H1 (cell line): ENCODE measurements around the gene TMEM14B. TPM values are rescaled to one million over a fixed set of nuclear protein-coding genes. Genes with fewer than 3 reads are reported as not detected.
A peak's percentile ranks its signal among the peaks of the same experiment; 100 is the strongest.

ENCODE experiments used
- CTCF ChIA-PET: fragments of 300-600 bp; sonication (Branson Sonifier 250); formaldehyde crosslinking; loops from one replicate; lab custom pipeline; 2021; ENCODE audit not compliant: partially characterized antibody; lab: Charles Lee
- POLR2A ChIA-PET: fragments of 300-600 bp; sonication (Branson Sonifier 250); formaldehyde crosslinking; loops from one replicate; lab custom pipeline; 2021; ENCODE audit warnings: inconsistent platforms; ENCODE audit not compliant: partially characterized antibody; lab: Charles Lee
- DNase-seq, 2 experiments: peaks; one replicate each; pipeline versions ENCODE4 v3.0.0 to v3.0.0-alpha.2; 2010 to 2022; ENCODE audit warnings: low spot score in 2 of 2, low read depth in 1 of 2, mixed read lengths in 1 of 2
- FAIRE-seq: peaks from 2 replicates; lab custom pipeline; 2011; peaks lifted over from hg19 to GRCh38; lab: Jason Lieb, UNC
- H2AFZ ChIP-seq: 2 replicates; pipeline ENCODE4 v1.8.1; 2012; ENCODE audit warnings: low read length, inconsistent platforms
- H2AK5ac ChIP-seq: 2 replicates; pipeline ENCODE4 v1.6.1; 2013; ENCODE audit warnings: low read depth, low read length
- H2BK120ac ChIP-seq: replicated peaks from 2 replicates; pipeline ENCODE3; 2013; ENCODE audit warnings: low read depth, low read length, inconsistent platforms
- H2BK12ac ChIP-seq: 2 replicates; pipeline ENCODE4 v1.6.1; 2013; ENCODE audit warnings: low read depth, low read length
- H2BK15ac ChIP-seq: 2 replicates; pipeline ENCODE4 v1.6.1; 2013; ENCODE audit warnings: low read length
- H2BK20ac ChIP-seq: 2 replicates; pipeline ENCODE4 v1.6.1; 2013; ENCODE audit warnings: low read length
- H2BK5ac ChIP-seq: 2 replicates; pipeline ENCODE4 v1.6.1; 2013; ENCODE audit warnings: low read depth, low read length
- H3K14ac ChIP-seq: 2 replicates; pipeline ENCODE4 v1.6.1; 2013; ENCODE audit warnings: inconsistent platforms; ENCODE audit not compliant: insufficient read length
- H3K18ac ChIP-seq: 2 replicates; pipeline ENCODE4 v1.6.1; 2013; ENCODE audit warnings: low read length; ENCODE audit errors: extremely low read depth
- H3K23ac ChIP-seq: 2 replicates; pipeline ENCODE4 v1.6.1; 2013; ENCODE audit warnings: inconsistent platforms; ENCODE audit not compliant: insufficient read length
- H3K23me2 ChIP-seq: 2 replicates; pipeline ENCODE4 v1.6.1; 2013; ENCODE audit warnings: low read depth, low read length
- H3K27ac ChIP-seq: 2 replicates; pipeline ENCODE4 v1.6.1; 2011; ENCODE audit warnings: low read depth, low read length, inconsistent platforms
- H3K27me3 ChIP-seq, 4 experiments: replicated peaks in 1 of 4; 1 replicate in 1 of 4; 2 replicates in 3 of 4; pipeline versions ENCODE4 v1.6.1 to v1.8.1; 2011 to 2013; ENCODE audit warnings: low read length in 3 of 4, mild to moderate bottlenecking in 3 of 4, inconsistent platforms in 2 of 4, mixed read lengths in 2 of 4, moderate library complexity in 1 of 4; ENCODE audit not compliant: control insufficient read depth in 3 of 4, insufficient read depth in 3 of 4; ENCODE audit errors: extremely low read depth in 1 of 4
- H3K36me3 ChIP-seq, 4 experiments: 2 replicates each; pipeline versions ENCODE4 v1.6.1 to v1.8.1; 2011 to 2013; ENCODE audit warnings: mild to moderate bottlenecking in 4 of 4, low read length in 3 of 4, moderate library complexity in 2 of 4, control low read depth in 1 of 4, inconsistent platforms in 1 of 4; ENCODE audit not compliant: insufficient read depth in 4 of 4, control insufficient read depth in 2 of 4
- H3K4ac ChIP-seq: replicated peaks from 2 replicates; pipeline ENCODE3; 2013; ENCODE audit warnings: low read length, low read depth, mixed read lengths, inconsistent platforms; ENCODE audit not compliant: insufficient read length
- H3K4me1 ChIP-seq, 4 experiments: replicated peaks in 1 of 4; 1 replicate in 1 of 4; 2 replicates in 3 of 4; pipeline versions ENCODE4 v1.6.1 to v1.8.1; 2011 to 2013; ENCODE audit warnings: low read length in 3 of 4, inconsistent platforms in 2 of 4, mixed read lengths in 1 of 4; ENCODE audit not compliant: insufficient read depth in 4 of 4, control insufficient read depth in 3 of 4
- H3K4me2 ChIP-seq, 2 experiments: 2 replicates each; pipeline versions ENCODE4 v1.6.1 to v1.8.1; 2011 to 2013; ENCODE audit warnings: low read depth in 2 of 2, low read length in 2 of 2, control low read depth in 1 of 2, inconsistent platforms in 1 of 2, mild to moderate bottlenecking in 1 of 2; ENCODE audit not compliant: insufficient read depth in 1 of 2
- H3K4me3 ChIP-seq, 4 experiments: fragments of 200-600, 300-600 bp in 1 of 4; sonication (generic), shearing (Covaris generic), sonication (Bioruptor Twin) in 1 of 4; 2 replicates each; pipeline versions ENCODE4 v1.5.1 to v1.8.1; 2011 to 2016; ENCODE audit warnings: low read length in 4 of 4, low read depth in 3 of 4, control low read depth in 2 of 4, inconsistent platforms in 2 of 4, mild to moderate bottlenecking in 2 of 4, mixed read lengths in 1 of 4, moderate library complexity in 1 of 4; ENCODE audit not compliant: insufficient read depth in 2 of 4; ENCODE audit errors: extremely low read depth in 1 of 4
- H3K56ac ChIP-seq: replicated peaks from 2 replicates; pipeline ENCODE3; 2013; ENCODE audit warnings: low read depth, mild to moderate bottlenecking, mixed read lengths, low read length, inconsistent platforms; ENCODE audit not compliant: insufficient read length
- H3K79me1 ChIP-seq: 2 replicates; pipeline ENCODE4 v1.6.1; 2013; ENCODE audit warnings: low read depth, low read length, control low read depth
- H3K79me2 ChIP-seq, 2 experiments: 2 replicates each; pipeline versions ENCODE4 v1.6.1 to v1.8.1; 2012 to 2013; ENCODE audit warnings: low read length in 2 of 2, mild to moderate bottlenecking in 2 of 2, inconsistent platforms in 1 of 2; ENCODE audit not compliant: insufficient read depth in 2 of 2, control insufficient read depth in 1 of 2
- H3K9ac ChIP-seq, 4 experiments: replicated peaks in 1 of 4; 1 replicate in 1 of 4; 2 replicates in 3 of 4; pipeline versions ENCODE4 v1.6.1 to v1.8.1; 2011 to 2013; ENCODE audit warnings: low read depth in 3 of 4, low read length in 3 of 4, control low read depth in 2 of 4, mild to moderate bottlenecking in 2 of 4, moderate library complexity in 2 of 4, inconsistent platforms in 1 of 4; ENCODE audit errors: extremely low read depth in 1 of 4
- H3K9me3 ChIP-seq, 2 experiments: 2 replicates each; pipeline versions ENCODE4 v1.6.1 to v1.8.1; 2012 to 2013; ENCODE audit warnings: mild to moderate bottlenecking in 2 of 2, moderate library complexity in 2 of 2, control low read depth in 1 of 2, inconsistent platforms in 1 of 2, low read depth in 1 of 2, low read length in 1 of 2, mixed read lengths in 1 of 2; ENCODE audit not compliant: insufficient read depth in 2 of 2
- H4K20me1 ChIP-seq, 2 experiments: replicated peaks in 1 of 2; 2 replicates each; pipeline versions ENCODE3 to v1.8.1; 2011 to 2013; ENCODE audit warnings: inconsistent platforms in 2 of 2, low read length in 2 of 2, mild to moderate bottlenecking in 1 of 2; ENCODE audit not compliant: insufficient read depth in 2 of 2, control insufficient read depth in 1 of 2
- H4K5ac ChIP-seq: 2 replicates; pipeline ENCODE4 v1.6.1; 2013; ENCODE audit warnings: low read length, low read depth, mixed read lengths, inconsistent platforms; ENCODE audit not compliant: insufficient read length
- H4K8ac ChIP-seq: 2 replicates; pipeline ENCODE4 v1.8.0; 2013; ENCODE audit warnings: mild to moderate bottlenecking, moderate library complexity, low read length, inconsistent platforms; ENCODE audit not compliant: insufficient read depth; ENCODE audit errors: extremely low read depth
- H4K91ac ChIP-seq: replicated peaks from 2 replicates; pipeline ENCODE3; 2013; ENCODE audit warnings: low read length, mixed read lengths, inconsistent platforms; ENCODE audit not compliant: insufficient read length
- CBX5 ChIP-seq: fragments of 300-800, 300-1000 bp; sonication (generic); IDR thresholded peaks from 2 replicates; pipeline ENCODE4 v1.7.1; 2016; ENCODE audit warnings: antibody characterized with exemption, low read length, low read depth
- CHD2 ChIP-seq: IDR thresholded peaks from 2 replicates; pipeline ENCODE4 v1.6.1; 2012; ENCODE audit warnings: low read length, improper control_type of control experiment
- HDAC6 ChIP-seq: IDR thresholded peaks from one replicate; pipeline ENCODE4 v1.7.1; 2012; ENCODE audit warnings: low read depth, mild to moderate bottlenecking, inconsistent platforms, low read length, moderate library complexity
- NRF1 ChIP-seq: IDR thresholded peaks from 2 replicates; pipeline ENCODE4 v1.6.1; 2011; ENCODE audit warnings: mild to moderate bottlenecking, low read depth, low read length, improper control_type of control experiment
- POLR2AphosphoS5 ChIP-seq: IDR thresholded peaks from 2 replicates; pipeline ENCODE4 v1.6.1; 2011; ENCODE audit warnings: low read depth, low read length
- RBBP5 ChIP-seq: IDR thresholded peaks from 2 replicates; pipeline ENCODE4 v1.7.1; 2012; ENCODE audit warnings: low read depth, mild to moderate bottlenecking, inconsistent platforms, low read length, moderate library complexity, borderline replicate concordance
- RNF2 ChIP-seq: fragments of 200-900, 300-1000 bp; sonication (generic); IDR thresholded peaks from 2 replicates; pipeline ENCODE4 v1.7.1; 2016; ENCODE audit warnings: borderline replicate concordance, low read depth, mild to moderate bottlenecking, antibody characterized with exemption, low read length; ENCODE audit not compliant: poor library complexity, severe bottlenecking; ENCODE audit errors: missing control alignments
- SUZ12 ChIP-seq: fragments of 200-600 bp; sonication (generic); IDR thresholded peaks from 2 replicates; pipeline ENCODE4 v1.6.1; 2012; ENCODE audit warnings: mild to moderate bottlenecking, inconsistent platforms, low read length, moderate library complexity, mixed read lengths
- TAF1 ChIP-seq: IDR thresholded peaks from 2 replicates; pipeline ENCODE4 v1.6.1; 2011; ENCODE audit warnings: mild to moderate bottlenecking, low read depth, low read length
- TAF7 ChIP-seq: optimal IDR thresholded peaks from 2 replicates; pipeline ENCODE3; 2011; ENCODE audit warnings: low read depth, mild to moderate bottlenecking, inconsistent platforms, low read length, moderate library complexity, borderline replicate concordance
- ZNF274 ChIP-seq: IDR thresholded peaks from 2 replicates; pipeline ENCODE4 v1.7.0; 2012; ENCODE audit warnings: low read length, borderline replicate concordance; ENCODE audit errors: extremely low read depth
- WGBS, 2 experiments: shearing (Covaris generic) in 1 of 2; methylation state at CpG; one replicate each; pipeline versions ENCODE4 v1.1.6 to v1.1.7; 2013 to 2015; ENCODE audit warnings: low lambda C conversion rate in 2 of 2, mixed read lengths in 2 of 2, inconsistent platforms in 1 of 2, low coverage in 1 of 2, missing lambda C conversion rate in 1 of 2; ENCODE audit not compliant: insufficient replicate concordance in 2 of 2, insufficient coverage in 1 of 2, insufficient read length in 1 of 2; ENCODE audit errors: extremely low coverage in 1 of 2, missing lambda C conversion rate in 1 of 2; 5-methylcytosine and 5-hydroxymethylcytosine counted together
- polyA plus RNA-seq, 7 experiments: library from polyadenylated mRNA; depleted of rRNA in 3 of 7; stranded (reverse) in 5 of 7; unstranded in 2 of 7; fragments of >200 nt in 5 of 7; fragments of 200-250 nt in 2 of 7; gene quantifications; 1 replicate in 5 of 7; 2 replicates in 1 of 7; 4 replicates in 1 of 7; pipeline versions ENCODE4 v1.2.1 to v1.2.3, GENCODE V29; 2011 to 2013; ENCODE audit warnings: missing spikeins in 2 of 7, mixed read lengths in 2 of 7
- total RNA-seq: library from RNA; stranded (reverse); fragmentation: NEBNext Ultra II Directional; extraction: Animal tissue kit (Norgen Biotek cat#: 25700); gene quantifications from 2 replicates; pipeline ENCODE4 v1.2.1, GENCODE V29; 2021

TMEM14B gene
- total and polyA plus RNA-seq, 2 of the 8 experiments (the other 6 are each of a cell fraction or from before 2014, with no cell fraction given): 84.6 to 109 TPM

GRCh38 chr6:10722820-10723566 lies 24.6 kb upstream of the TMEM14B start, which contains the start of gene TMEM14C:
TSS of gene TMEM14C (plus strand) at chr6:10723070. CDS start at chr6:10724614, 1,544 bp downstream.
- 1% methylated on average over 55 of the region's 55 CpGs; no CpG with 5 or more reads in 1 of the 2 experiments for WGBS, 2 experiments
- POLR2A ChIA-PET: interaction anchor here (0.8 to 6.9 kb wide), 15 partner anchors 9 to 73 kb away, joined by 3 to 39 read pairs (median 5); partner anchors contain the start of genes C6orf52, PAK1IP1 and TMEM14B
- DNase-seq: peak; percentile 95 to 98
- TF ChIP-seq SUZ12: no peak
- no peak for TF ChIP-seq HDAC6
- TF ChIP-seq TAF7: peak; percentile 55
- peak; percentile 38; the same call in 1 of the 2 replicates for TF ChIP-seq NRF1
- peak; percentile 88 for TF ChIP-seq TAF1
- TF ChIP-seq POLR2AphosphoS5: peak; percentile 84
- TF ChIP-seq ZNF274: no peak
- TF ChIP-seq RBBP5: peak; percentile 79
- TF ChIP-seq CHD2: no peak
- TF ChIP-seq CBX5: no peak
- no peak for TF ChIP-seq RNF2

More at GRCh38 chr6:10722820-10723566, 24.6 kb upstream of the TMEM14B start, which contains the start of gene TMEM14C:
- Histone ChIP-seq H3K18ac (peak within 1 kb of the TSS; percentile 97), H3K79me2 (peaks cover 8 to 18% of the 10 kb centered on the region in 2 experiments; a peak in 3 of 4 replicates), H4K91ac (no peak within 1 kb of the TSS), H2AK5ac (no peak within 1 kb of the TSS), H3K27me3 (no peaks in the 10 kb centered on the region), H4K5ac (peak within 1 kb of the TSS; percentile 34), H2BK15ac (peak within 1 kb of the TSS; percentile 99; the same call in 1 of the 2 replicates), H3K23me2 (peaks cover 4% of the 10 kb centered on the region; the same call in 1 of the 2 replicates), H4K8ac (peak within 1 kb of the TSS; percentile 53; the same call in 1 of the 2 replicates), H2AFZ (peak within 1 kb of the TSS; percentile 48), H3K27ac (peak within 1 kb of the TSS; percentile 65), H3K4me3 (peak within 1 kb of the TSS; percentile 80 to 91 (median 88)), H3K4me1 (peaks cover 0 to 12% (median 4%) of the 10 kb centered on the region in 4 experiments; a peak in 3 of 7 replicates), H2BK5ac (peak within 1 kb of the TSS; percentile 77; the same call in 1 of the 2 replicates), H2BK20ac (no peak within 1 kb of the TSS), H3K79me1 (peaks cover 8% of the 10 kb centered on the region; the same call in 1 of the 2 replicates), H3K36me3 (peaks cover 3 to 20% (median 9%) of the 10 kb centered on the region in 4 experiments; a peak in 5 of 8 replicates), H4K20me1 (no peaks in the 10 kb centered on the region), H3K56ac (peak within 1 kb of the TSS; percentile 24), H2BK120ac (no peak within 1 kb of the TSS), H3K9ac (peak within 1 kb of the TSS; percentile 78 to 92 (median 82)), H3K9me3 (peaks cover 0 to 9% of the 10 kb centered on the region in 2 experiments; a peak in 3 of 4 replicates), H3K23ac (no peak within 1 kb of the TSS), H3K4me2 (peak within 1 kb of the TSS; percentile 79 to 95), H2BK12ac (0 out of 2 replicates have a peak within 1 kb of the TSS, but pooled peaks have one; percentile 31), H3K14ac (no peak within 1 kb of the TSS), H3K4ac (peak within 1 kb of the TSS; percentile 85)
- FAIRE-seq: no peak
- CTCF ChIA-PET: interaction anchor here (0.6 to 2.2 kb wide), 10 partner anchors 10 to 1710 kb away, joined by 3 to 9 read pairs (median 3); partner anchors contain the start of gene TMEM14B
